NCI-H146 (cell line): ENCODE results near the gene KCNE1.

Experiments used
- DNase-seq: peaks from one replicate; lab custom pipeline; 2025; lab: John Stamatoyannopoulos, UW

Gene KCNE1

GRCh38 chr21:34535886-34536285 lies 23.9 kb upstream of the KCNE1 start:
- no peak for DNase-seq

GRCh38 chr21:34534522-34534921 lies 22.5 kb upstream of the KCNE1 start:
- DNase-seq = no peak

DNA sequence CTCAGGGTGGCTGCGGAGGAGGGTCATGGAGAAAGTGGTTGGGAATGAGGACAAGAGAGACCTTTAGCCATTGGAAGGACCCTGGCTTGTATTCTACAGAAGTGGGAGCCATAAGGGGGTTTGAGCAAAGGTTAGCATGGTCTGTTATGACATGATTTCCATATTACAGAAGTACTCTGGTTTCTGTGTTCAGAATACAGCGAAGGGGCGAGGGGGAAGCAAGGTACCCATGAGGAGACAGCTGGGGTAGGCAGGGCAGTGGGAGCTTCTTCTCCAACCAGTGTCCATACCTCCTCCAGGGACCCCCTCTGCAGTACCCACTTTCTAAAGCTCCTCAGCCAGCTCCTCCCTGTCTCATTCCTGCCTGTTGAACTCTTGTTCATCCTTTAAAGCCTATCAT lies 21.9 kb upstream of the KCNE1 start:
- DNase-seq = no peak

- DNase-seq = no peak
Measured at GRCh38 chr21:34531399-34531798, 19.4 kb upstream of the KCNE1 start.

DNA sequence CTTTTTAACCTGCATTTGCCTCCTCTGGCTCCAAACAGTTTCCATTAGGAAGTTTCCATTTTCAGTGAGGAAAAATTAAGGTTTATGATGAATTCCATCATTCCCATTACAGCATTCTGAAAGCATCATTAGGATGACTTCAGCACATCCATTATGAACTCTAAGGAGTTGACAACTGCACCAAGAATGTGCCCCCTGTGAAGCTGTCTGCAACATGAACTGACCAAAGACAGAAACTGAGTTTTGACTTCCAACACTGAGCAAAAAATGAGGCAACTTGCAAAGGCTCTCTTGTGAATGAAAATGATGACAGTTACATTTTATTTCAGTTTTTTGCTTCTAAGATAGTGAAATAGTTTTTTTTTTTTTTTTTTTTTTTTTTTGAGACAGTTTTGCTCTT lies 18.3 kb upstream of the KCNE1 start:
- no peak for DNase-seq

GRCh38 chr21:34528131-34528561 lies 16.1 kb upstream of the KCNE1 start:
- DNase-seq = no peak

GRCh38 chr21:34526618-34527290 lies 14.7 kb upstream of the KCNE1 start:
- DNase-seq = peak; percentile 22

GRCh38 chr21:34526241-34526617 lies 14.2 kb upstream of the KCNE1 start:
- DNase-seq = no peak

GRCh38 chr21:34524646-34525601 lies 12.9 kb upstream of the KCNE1 start:
- no peak for DNase-seq

GRCh38 chr21:34523019-34523555 lies 11.1 kb upstream of the KCNE1 start:
- DNase-seq = no peak

GRCh38 chr21:34522284-34522683 lies 10.3 kb upstream of the KCNE1 start:
- no peak for DNase-seq

GRCh38 chr21:34521561-34521960 lies 9.6 kb upstream of the KCNE1 start:
- no peak for DNase-seq

DNA sequence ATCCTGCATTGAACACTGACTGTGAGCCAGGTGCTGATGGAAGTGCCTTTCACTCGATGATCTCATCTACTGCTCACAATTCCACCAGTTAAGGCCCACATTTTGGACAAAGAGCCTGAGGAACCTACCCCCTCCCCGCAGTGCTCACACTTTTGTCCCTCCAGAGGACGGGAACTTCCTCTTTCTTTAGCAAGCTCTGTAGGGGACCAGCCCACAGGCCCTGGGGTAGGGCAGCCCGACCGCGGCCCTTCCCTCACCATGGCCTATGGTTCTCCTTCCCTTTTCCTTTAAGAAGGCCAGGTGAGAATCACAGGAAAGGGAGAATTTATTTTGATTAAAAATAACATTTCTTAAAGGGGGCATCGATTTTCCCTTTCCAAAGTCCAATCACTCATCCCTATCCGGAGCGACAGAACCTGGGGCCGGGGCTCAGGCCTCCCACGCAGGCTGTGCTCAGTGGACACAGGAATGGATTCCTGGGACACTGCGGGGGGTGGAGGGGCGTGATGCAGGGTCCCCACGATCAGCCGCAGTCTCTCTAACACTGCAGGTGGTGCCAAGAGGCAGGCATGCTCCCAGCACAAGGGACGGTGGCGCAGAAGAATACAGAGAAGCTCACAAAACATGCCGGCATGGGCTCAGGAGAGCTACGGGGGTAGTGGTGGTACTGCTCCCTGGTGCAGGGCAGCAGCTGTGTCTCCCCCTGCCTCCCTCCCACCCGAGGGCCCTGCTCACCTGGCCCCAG lies 8.9 kb upstream of the KCNE1 start:
- no peak for DNase-seq

DNA sequence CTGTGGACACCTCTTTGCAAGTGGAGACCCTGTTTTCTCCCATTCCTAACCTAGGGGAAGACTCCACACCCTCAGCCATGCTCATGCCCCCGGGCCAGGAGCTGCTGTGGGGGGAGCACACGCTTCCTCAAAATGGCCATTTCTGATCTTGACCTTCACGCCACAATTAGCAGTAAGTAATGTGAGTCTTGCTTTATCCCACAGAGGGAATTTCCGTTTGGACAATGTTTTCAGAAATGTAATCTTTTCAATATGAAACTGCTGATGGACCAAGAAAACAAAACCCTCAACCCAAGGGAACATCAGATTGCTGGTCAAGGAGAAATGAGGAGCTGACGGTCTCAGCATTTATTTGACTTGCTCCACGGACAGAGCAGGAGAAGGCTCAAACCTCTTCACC lies 8.3 kb upstream of the KCNE1 start:
- no peak for DNase-seq

DNA sequence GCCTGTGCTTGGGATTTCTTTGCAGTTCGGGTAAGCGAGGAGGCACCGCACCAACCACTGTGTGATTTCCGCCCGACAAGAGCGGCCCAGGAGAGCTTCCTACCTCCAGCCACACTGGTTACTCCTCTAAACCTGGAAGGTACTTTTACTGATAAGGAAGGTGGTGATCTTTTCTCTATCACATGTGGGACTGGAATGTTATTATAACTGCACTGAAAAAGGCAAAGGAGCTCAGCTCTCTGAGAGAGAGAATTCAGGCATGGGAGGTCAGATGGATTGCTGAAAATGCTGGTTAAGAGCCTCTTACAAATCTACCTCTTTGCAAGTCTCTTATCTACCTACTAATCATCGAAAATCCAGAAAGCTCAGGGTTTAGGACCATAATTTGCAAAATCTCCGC lies 7.7 kb upstream of the KCNE1 start:
- DNase-seq = no peak

DNA sequence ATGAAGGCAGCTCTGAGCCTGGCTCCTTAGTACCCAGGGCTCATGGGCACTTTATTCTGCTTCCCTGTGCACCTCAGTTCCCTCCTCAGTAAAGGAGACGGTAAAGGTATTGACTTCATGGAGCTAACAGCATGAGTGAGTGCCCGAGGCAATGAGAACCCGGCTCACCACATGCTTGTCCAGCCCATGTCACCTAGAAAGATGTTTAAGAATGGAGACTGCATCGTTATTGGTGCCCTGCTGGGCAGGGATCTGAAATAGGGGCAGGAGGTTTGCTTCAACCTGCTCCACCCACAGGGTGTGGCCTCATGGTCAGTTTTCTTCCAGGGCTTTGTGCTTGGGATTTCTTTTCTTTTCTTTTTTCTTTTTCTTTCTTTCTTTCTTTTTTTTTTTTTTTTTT lies 7.0 kb upstream of the KCNE1 start:
- DNase-seq = peak; percentile 15

- DNase-seq = no peak
Measured at GRCh38 chr21:34518301-34518700, 6.3 kb upstream of the KCNE1 start.

DNA sequence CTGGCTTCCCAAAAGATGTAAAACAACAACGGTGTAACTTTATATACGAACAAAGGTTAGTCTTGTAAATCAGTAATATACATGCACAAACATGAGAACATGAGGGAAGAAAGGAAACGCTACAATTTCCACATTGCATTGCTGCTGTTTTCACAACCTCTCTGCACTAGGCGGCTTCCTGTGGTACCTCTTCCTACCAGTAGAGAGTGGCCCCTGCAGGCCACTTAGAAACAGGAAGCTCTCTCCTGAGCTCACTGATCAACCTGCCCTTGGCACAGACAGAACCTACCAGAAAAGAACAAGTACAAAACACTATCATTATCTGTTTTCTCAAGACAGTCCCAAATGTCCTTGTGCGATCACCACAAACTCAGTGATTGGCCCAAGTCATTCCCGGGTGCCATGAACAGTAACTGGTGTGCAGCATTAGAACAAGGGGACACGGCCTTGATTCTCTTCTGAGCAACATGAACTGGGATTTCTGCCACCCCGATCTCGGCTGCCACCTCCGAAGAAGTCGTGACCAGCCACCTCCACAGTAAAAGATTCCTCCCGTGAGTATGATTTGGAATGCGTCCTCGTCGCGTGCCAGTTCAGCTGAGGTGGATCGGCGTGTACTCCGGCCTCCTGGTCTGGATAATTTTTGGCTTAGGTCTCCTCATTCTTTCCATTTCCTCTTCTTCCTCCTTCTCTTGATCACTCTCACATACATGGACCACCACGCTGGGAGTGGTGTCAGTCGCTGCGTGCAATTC lies 5.7 kb upstream of the KCNE1 start:
- DNase-seq = no peak

GRCh38 chr21:34517039-34517438 lies 5.0 kb upstream of the KCNE1 start:
- no peak for DNase-seq

- DNase-seq = no peak
Measured at GRCh38 chr21:34514576-34515115, 2.6 kb upstream of the KCNE1 start.

- no peak for DNase-seq
Measured at GRCh38 chr21:34513129-34513675, 1.2 kb upstream of the KCNE1 start.
